Measurements from ENCODE around the gene COPG2. TPM values are rescaled to one million over a fixed set of nuclear protein-coding genes. Genes with fewer than 3 reads are reported as not detected.
"Not testable (repeated sequence)": the region's sequence is repeated elsewhere in the genome, so short reads cannot be mapped to it uniquely, and the experiment has no call there.

The COPG2 gene
- polyA plus RNA-seq, 6 donors from 2014 or later = 1.5 to 7.3 (median 2.0) TPM; not detected in 1

DNA sequence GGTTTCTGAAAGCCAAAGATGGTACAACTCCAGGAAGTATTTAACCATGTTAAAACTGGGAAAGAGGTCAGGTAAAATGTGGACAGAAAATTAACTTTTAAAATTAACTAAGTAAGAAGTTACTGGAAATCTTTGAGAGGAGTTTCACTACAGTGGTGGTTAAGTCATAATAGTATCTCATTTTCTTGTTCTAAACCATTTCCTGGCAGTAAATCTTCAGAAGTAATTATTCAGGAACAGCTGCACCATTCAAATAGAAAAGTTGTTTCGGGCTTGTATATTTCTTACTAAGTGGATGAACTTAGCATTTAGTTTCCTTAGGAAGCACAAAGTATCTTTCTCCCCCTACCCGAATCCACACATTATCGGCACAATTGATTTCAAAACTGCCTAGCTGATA lies 27.1 kb downstream of the COPG2 start:
- H3K36me3 Mint-ChIP-seq = peaks cover 26 to 33% of the 10 kb centered on the region in 2 donors
- ATAC-seq (ENCODE audit: low read depth in 2 of 2) (no peak), DNase-seq (no peak)
- H3K27me3 Mint-ChIP-seq = no peaks in the 10 kb centered on the region
- H3K27ac Mint-ChIP-seq = peak overlapping the region in 1 of 6 donors; percentile 67
- H3K9me3 Mint-ChIP-seq = peaks cover 4 to 14% (median 12%) of the 10 kb centered on the region in 7 donors
- H3K4me3 Mint-ChIP-seq = no peak overlapping the region
- H3K4me1 Mint-ChIP-seq = no peaks in the 10 kb centered on the region

DNA sequence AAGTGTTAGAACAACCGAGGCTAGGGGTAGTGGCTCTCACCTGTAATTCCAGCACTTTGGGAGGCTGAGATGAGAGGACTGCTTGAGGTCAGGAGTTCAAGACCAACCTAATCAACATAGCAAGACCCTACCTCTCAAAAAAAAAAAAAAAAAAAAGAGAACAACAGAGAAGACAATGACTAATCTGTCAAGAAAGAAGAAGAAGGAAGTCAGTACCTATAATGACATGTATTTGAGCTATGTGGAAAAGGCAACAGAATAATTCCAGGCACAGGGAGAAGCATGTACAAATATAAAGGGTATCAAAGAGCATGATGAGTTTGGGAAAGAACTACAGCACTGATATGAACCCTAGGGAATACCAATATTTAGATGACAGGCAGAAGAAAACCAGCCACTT lies 27.5 kb downstream of the COPG2 start:
- no peaks in the 10 kb centered on the region for H3K27me3 Mint-ChIP-seq
- H3K4me1 Mint-ChIP-seq = no peaks in the 10 kb centered on the region
- DNase-seq = no peak
- peaks cover 5 to 15% (median 14%) of the 10 kb centered on the region in 7 donors for H3K9me3 Mint-ChIP-seq
- peaks cover 26 to 29% of the 10 kb centered on the region in 2 donors for H3K36me3 Mint-ChIP-seq
- no peak overlapping the region for H3K4me3 Mint-ChIP-seq
- no peak for ATAC-seq (ENCODE audit: low read depth in 2 of 2)
- peak overlapping the region in 1 of 6 donors; percentile 67 for H3K27ac Mint-ChIP-seq

DNA sequence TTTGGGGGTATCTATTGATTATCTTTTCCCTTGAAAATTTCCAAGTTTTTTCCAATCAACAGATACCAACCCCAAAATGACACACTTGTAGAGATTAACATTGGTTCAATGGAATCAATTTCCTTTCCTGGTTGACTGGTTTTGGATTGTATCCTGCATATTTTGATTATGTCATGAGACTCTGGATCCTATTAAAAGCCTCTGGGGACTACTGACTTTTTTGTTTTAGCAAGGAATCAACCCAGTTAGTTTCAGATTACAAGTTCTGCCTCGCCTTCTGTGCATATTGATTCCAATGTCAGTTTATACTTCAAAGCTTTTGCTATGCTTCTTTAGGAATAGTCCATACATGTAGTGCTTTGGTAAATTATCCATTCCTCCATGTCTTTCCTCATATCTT lies 29.2 kb downstream of the COPG2 start:
- peaks cover 6 to 29% (median 19%) of the 10 kb centered on the region in 7 donors for H3K9me3 Mint-ChIP-seq
- H3K4me1 Mint-ChIP-seq = no peaks in the 10 kb centered on the region
- DNase-seq = no peak
- no peak overlapping the region for H3K27ac Mint-ChIP-seq
- H3K36me3 Mint-ChIP-seq = peaks cover 20 to 25% of the 10 kb centered on the region in 2 donors
- no peak overlapping the region for H3K4me3 Mint-ChIP-seq
- H3K27me3 Mint-ChIP-seq = no peaks in the 10 kb centered on the region
- no peak for ATAC-seq (ENCODE audit: low read depth in 2 of 2)

DNA sequence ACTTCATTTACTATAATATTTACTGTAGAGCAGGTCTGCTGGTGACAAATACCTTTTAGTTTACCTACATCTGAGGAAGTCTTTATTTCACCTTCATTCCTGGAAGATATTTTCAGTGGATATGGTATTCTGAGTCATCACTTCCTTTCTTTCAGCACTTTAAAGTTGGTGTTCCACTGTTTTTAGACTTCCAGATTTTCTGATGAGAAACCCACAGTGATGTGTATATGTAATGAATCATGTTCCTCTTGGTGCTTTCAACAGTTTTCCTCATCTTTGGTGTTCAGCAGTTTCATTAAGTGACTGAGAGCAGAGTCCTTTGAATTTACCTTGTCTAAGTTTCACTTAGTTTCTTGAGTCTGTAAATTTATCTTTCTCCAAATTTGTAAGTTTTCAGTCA lies 36.4 kb downstream of the COPG2 start:
- ATAC-seq (ENCODE audit: low read depth in 2 of 2) (no peak), DNase-seq (no peak)
- Mint-ChIP-seq H3K36me3 (peaks cover 19 to 41% of the 10 kb centered on the region in 2 donors), H3K9me3 (peaks cover 4 to 91% (median 54%) of the 10 kb centered on the region in 7 donors), H3K27me3 (no peaks in the 10 kb centered on the region), H3K4me3 (no peak overlapping the region), H3K27ac (no peak overlapping the region), H3K4me1 (no peaks in the 10 kb centered on the region)

DNA sequence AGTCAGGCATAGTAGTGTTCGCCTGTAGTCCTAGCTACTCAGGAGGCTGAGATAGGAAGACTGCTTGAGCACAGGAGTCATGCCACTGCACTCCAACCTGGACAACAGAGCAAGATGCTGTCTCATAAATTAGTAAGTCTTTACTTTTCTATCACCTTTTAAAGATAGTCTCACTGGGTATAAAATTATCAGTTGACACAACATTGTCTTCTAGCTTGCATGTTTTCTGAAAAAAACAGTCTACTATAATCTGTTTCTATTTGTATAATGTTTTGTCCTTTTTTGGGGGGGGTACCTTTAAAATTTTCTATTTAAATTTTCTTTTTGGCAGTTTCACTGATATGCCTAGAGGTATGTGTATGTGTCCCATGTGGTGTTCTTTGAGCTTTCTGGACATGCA lies 39.6 kb downstream of the COPG2 start:
- Mint-ChIP-seq H3K4me1 (peaks cover 0 to 3% (median 0%) of the 10 kb centered on the region in 3 donors), H3K4me3 (no peak overlapping the region), H3K9me3 (peaks cover 16 to 95% (median 52%) of the 10 kb centered on the region in 7 donors), H3K36me3 (peaks cover 35 to 58% of the 10 kb centered on the region in 2 donors), H3K27me3 (no peaks in the 10 kb centered on the region), H3K27ac (no peak overlapping the region)
- no peak for DNase-seq
- no peak for ATAC-seq (ENCODE audit: low read depth in 2 of 2)

DNA sequence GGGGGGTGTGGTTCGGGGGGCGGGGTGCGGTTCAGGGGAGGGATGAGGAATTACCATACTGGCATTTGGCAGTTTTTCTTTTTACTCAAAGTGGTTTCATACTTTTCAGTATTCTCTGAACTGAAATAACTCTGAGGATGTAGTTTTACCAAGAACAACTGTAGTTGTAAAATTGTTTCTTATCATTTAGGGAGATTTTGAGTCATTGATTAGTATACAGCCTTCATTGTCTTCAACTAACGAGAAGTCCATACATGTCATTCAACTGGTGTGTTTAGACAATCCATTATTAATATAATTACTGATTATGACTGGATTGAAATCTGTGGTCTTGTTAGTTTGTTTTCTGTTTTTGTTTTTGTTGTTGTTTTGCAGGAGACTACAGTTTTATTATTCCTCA lies 40.8 kb downstream of the COPG2 start:
- peaks cover 0 to 5% (median 3%) of the 10 kb centered on the region in 3 donors for H3K4me1 Mint-ChIP-seq
- no peak overlapping the region for H3K27ac Mint-ChIP-seq
- H3K4me3 Mint-ChIP-seq = no peak overlapping the region
- peaks cover 16 to 85% (median 43%) of the 10 kb centered on the region in 7 donors for H3K9me3 Mint-ChIP-seq
- ATAC-seq (ENCODE audit: low read depth in 2 of 2) = no peak
- peaks cover 36 to 55% of the 10 kb centered on the region in 2 donors for H3K36me3 Mint-ChIP-seq
- no peak for DNase-seq
- H3K27me3 Mint-ChIP-seq = no peaks in the 10 kb centered on the region

DNA sequence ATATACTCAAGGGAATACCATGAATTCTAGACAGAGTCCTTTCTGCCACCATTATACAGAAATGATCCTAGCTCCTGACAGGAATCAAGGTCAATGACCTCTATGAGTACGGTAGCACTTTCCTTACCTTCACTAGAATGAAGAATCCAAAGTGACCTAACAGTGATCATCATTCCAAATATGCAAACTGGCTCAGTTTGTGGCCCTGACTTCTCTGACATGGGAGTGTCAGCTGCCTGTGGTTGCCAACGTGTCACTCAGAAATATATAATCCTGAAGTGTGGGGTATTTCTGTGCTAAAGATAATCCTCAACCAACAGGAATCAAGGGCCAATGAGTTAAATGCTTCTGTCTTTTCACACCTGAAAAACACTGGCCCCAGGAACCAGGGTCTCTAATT lies 45.7 kb downstream of the COPG2 start:
- H3K4me3 Mint-ChIP-seq = no peak overlapping the region
- DNase-seq (no peak), ATAC-seq (ENCODE audit: low read depth in 2 of 2) (no peak)
- H3K9me3 Mint-ChIP-seq = peaks cover 9 to 51% (median 25%) of the 10 kb centered on the region in 7 donors
- H3K36me3 Mint-ChIP-seq = peaks cover 22 to 43% of the 10 kb centered on the region in 2 donors
- no peaks in the 10 kb centered on the region for H3K27me3 Mint-ChIP-seq
- H3K4me1 Mint-ChIP-seq = peaks cover 0 to 5% (median 3%) of the 10 kb centered on the region in 3 donors
- H3K27ac Mint-ChIP-seq = no peak overlapping the region

DNA sequence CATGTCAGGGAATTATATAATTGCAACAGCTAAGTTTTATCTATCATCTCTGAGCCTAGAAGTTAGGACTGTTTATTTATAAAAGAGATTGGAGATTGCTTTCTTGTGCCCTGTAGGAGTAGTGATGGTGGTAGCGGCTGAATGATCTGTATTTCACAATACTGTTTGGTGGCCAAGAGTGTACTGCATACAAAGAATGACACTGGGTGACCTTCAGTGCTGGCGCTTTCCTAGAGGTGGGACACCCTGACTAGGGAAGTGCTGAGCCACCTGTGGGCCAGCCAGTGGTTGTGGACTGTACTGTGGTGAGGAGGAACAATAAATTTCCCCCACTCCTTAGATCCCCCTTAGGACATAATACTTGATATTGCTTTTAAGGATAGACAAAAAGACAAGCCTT lies 53.0 kb downstream of the COPG2 start:
- H3K27ac Mint-ChIP-seq = no peak overlapping the region
- H3K4me3 Mint-ChIP-seq = no peak overlapping the region
- peaks cover 19 to 39% of the 10 kb centered on the region in 2 donors for H3K36me3 Mint-ChIP-seq
- H3K9me3 Mint-ChIP-seq = peaks cover 0 to 10% (median 0%) of the 10 kb centered on the region in 7 donors
- ATAC-seq (ENCODE audit: low read depth in 2 of 2) (no peak), DNase-seq (no peak)
- H3K27me3 Mint-ChIP-seq = no peaks in the 10 kb centered on the region
- H3K4me1 Mint-ChIP-seq = no peaks in the 10 kb centered on the region

DNA sequence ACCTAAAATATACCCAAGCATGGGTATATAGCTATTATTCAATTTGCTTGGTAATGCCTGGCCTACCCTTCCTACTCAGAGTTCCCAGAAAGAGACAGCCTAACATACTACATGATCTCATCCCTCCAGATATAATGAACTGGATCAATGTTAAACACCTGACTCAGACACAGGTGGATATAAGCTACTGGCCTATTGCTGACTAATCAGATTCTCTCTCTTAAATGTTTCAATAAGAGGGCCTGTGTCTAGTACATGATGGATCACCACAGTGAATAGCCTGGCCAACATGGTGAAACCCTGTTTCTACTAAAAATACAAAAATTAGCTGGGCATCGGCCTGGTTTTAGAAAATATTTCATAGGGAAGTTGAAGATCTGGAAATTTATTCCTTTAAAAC lies 54.1 kb downstream of the COPG2 start:
- Mint-ChIP-seq H3K27me3 (no peaks in the 10 kb centered on the region), H3K9me3 (peaks cover 0 to 12% (median under 1%) of the 10 kb centered on the region in 7 donors), H3K27ac (no peak overlapping the region), H3K36me3 (peaks cover 30 to 50% of the 10 kb centered on the region in 2 donors), H3K4me1 (no peaks in the 10 kb centered on the region), H3K4me3 (no peak overlapping the region)
- ATAC-seq (ENCODE audit: low read depth in 2 of 2) = no peak
- no peak for DNase-seq

DNA sequence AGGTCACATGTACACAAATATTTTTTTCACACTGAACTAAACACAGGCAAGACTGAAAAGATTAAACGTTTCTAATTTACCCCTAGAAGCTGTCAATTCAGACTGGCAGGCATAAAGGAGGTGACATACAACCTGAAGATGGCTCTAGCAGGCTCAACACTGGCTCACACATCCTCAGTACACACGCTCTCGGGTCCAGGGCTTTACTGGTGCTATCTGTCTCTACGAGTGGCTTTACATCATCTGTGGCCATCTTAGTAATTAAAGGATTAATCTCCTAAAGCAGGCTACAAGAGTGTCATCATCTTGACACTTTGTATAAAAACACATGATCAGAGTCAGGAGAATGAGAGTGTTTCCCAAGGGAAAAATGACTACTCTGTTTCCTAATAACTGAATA lies 57.3 kb downstream of the COPG2 start:
- Mint-ChIP-seq H3K27ac (no peak overlapping the region), H3K9me3 (peaks cover 0 to 27% (median 3%) of the 10 kb centered on the region in 7 donors), H3K4me3 (no peak overlapping the region), H3K27me3 (no peaks in the 10 kb centered on the region), H3K36me3 (peaks cover 56 to 72% of the 10 kb centered on the region in 2 donors), H3K4me1 (no peaks in the 10 kb centered on the region)
- DNase-seq = no peak
- no peak for ATAC-seq (ENCODE audit: low read depth in 2 of 2)

DNA sequence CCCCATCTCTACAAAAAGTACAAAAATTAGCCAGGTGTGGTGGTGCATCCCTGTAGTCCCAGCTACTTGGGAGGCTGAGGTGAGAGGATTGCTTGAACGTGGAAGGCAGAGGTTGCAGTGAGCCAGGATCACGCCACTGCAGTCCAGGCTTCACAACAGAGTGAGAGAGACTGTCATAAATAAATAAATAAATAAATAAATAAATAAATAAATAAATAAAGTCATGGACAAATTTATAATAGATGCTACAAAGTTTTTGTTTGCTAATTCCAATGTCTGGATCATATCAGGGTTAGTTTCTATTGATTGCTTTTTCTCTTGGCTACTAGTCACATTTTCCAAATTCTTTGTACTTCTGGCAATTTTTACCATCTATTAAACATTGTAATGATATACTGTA lies 61.5 kb downstream of the COPG2 start:
- not testable (repeated sequence) for DNase-seq; H3K27ac Mint-ChIP-seq; ATAC-seq (ENCODE audit: low read depth in 2 of 2); H3K27me3 Mint-ChIP-seq; H3K4me1 Mint-ChIP-seq; H3K4me3 Mint-ChIP-seq
- Mint-ChIP-seq H3K9me3 (peaks cover 0 to 27% (median 4%) of the 10 kb centered on the region in 7 donors), H3K36me3 (peaks cover 66 to 69% of the 10 kb centered on the region in 2 donors)

DNA sequence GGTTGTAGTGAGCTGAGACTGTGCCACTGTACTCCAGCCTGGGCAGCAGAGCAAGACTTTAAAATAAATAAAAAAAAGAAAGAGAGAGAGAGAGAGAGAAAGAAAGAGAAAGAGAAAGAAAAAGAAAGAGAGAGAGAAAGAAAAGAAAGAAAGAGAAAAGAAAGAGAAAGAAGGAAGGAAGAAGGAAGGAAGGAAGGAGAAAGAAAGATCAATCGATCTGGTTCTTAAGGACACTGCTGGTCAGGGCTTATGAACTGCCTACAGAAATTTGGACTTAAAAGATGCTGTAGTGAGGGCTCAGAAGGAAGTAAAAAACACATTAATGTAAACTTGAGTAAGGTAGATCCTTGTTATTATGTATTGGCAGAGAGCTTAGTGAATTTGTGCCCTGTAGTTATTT lies 62.4 kb downstream of the COPG2 start:
- Mint-ChIP-seq H3K4me3 (no peak overlapping the region), H3K27me3 (no peaks in the 10 kb centered on the region), H3K27ac (peak overlapping the region in 2 of 6 donors; percentile 2 to 10), H3K4me1 (no peaks in the 10 kb centered on the region), H3K36me3 (peaks cover 66 to 69% of the 10 kb centered on the region in 2 donors), H3K9me3 (peaks cover 2 to 27% (median 7%) of the 10 kb centered on the region in 7 donors)
- ATAC-seq (ENCODE audit: low read depth in 2 of 2) (no peak), DNase-seq (no peak)

DNA sequence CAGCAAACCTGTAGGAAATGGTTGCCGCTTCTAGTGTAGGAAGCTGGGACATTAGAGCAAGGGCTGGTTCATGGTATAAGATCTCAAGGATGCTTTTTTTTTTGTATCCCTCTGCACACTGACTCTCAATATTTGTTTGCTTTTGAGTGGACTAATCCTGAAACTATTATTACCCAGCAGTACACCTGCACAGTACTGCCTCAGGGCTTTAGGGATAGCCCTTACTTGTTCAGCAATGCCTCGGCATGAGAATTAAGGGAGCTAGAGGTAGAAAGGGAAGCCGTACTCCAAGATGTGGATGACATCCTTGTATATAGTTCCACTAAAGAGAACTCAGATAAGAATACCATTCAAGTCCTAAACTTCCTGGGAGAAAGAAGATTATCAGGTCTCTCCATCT lies 70.5 kb downstream of the COPG2 start:
- Mint-ChIP-seq H3K4me3 (no peak overlapping the region), H3K9me3 (peaks cover 2 to 17% (median 8%) of the 10 kb centered on the region in 7 donors), H3K36me3 (peaks cover 10 to 17% of the 10 kb centered on the region in 2 donors), H3K4me1 (peaks cover 0 to 2% (median 0%) of the 10 kb centered on the region in 3 donors), H3K27me3 (no peaks in the 10 kb centered on the region), H3K27ac (no peak overlapping the region)
- no peak for ATAC-seq (ENCODE audit: low read depth in 2 of 2)
- no peak for DNase-seq

DNA sequence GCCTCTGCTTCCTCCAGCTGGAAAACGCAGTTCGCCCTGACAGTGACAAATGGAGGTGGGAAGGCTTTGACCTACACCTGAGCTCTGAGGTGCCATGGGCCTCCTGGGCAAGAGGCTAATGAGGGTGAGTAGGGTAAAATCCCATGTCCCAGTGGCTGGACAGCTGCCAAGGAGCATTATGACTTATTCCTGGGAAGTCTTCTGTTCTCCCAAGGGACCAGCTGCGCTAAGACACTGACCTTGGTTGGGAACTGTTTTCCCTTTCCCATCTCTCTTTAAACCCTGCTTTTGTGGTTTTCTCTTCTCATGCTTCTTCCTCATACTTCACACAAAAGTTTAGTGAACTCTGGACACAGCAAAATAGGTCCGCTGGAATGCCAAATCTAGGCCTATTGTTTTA lies 72.6 kb downstream of the COPG2 start:
- no peaks in the 10 kb centered on the region for H3K27me3 Mint-ChIP-seq
- DNase-seq = no peak
- no peak overlapping the region for H3K4me3 Mint-ChIP-seq
- H3K9me3 Mint-ChIP-seq = peaks cover 0 to 17% (median 3%) of the 10 kb centered on the region in 7 donors
- no peak overlapping the region for H3K27ac Mint-ChIP-seq
- peaks cover 0 to 8% of the 10 kb centered on the region in 2 donors for H3K36me3 Mint-ChIP-seq
- ATAC-seq (ENCODE audit: low read depth in 2 of 2) = no peak
- peaks cover 0 to 2% (median 0%) of the 10 kb centered on the region in 3 donors for H3K4me1 Mint-ChIP-seq

DNA sequence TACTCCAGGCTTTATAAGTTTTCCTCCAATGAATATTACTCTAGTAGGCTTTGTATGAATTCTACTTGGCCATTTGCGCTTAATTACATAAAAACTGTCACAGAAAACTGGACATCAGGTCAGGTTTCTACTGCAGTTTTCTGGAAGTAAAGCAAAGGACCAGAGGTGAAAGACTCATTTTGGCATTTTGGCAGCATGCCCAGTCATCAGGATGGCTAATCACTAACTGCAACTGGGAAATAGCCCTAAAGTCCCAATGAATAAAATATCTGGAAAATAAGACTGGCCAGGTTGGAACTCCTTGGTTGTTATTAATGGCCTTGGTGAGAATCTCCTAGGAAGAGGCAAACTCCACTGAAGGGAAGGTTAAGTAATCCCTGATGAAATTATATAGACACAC lies 75.5 kb downstream of the COPG2 start:
- no peak for ATAC-seq (ENCODE audit: low read depth in 2 of 2)
- Mint-ChIP-seq H3K27ac (no peak overlapping the region), H3K27me3 (no peaks in the 10 kb centered on the region), H3K4me3 (no peak overlapping the region), H3K9me3 (peaks cover 3 to 17% (median 5%) of the 10 kb centered on the region in 7 donors), H3K36me3 (peaks cover 0 to 8% of the 10 kb centered on the region in 2 donors), H3K4me1 (peaks cover 0 to 2% (median 0%) of the 10 kb centered on the region in 3 donors)
- DNase-seq = no peak
